AG10803 (cell line): ENCODE measurements around the gene DDX39A.

Experiments
- DNase-seq: peaks from one replicate; pipeline ENCODE4 v3.0.0; 2010; ENCODE audit warnings: low read depth
- H3K4me3 ChIP-seq: 2 replicates; pipeline ENCODE4 v1.5.1; 2011; ENCODE audit warnings: mild to moderate bottlenecking, low read length, control low read depth
- CTCF ChIP-seq: conservative IDR thresholded peaks from 2 replicates; pipeline ENCODE4 v1.5.1; 2011; ENCODE audit warnings: mild to moderate bottlenecking, low read length, control low read depth, inconsistent platforms

The DDX39A gene

GRCh38 chr19:14441041-14441938, 22.1 kb upstream of the DDX39A start:
- H3K4me3 ChIP-seq = no peak overlapping the region
- no peak for TF ChIP-seq CTCF
- no peak for DNase-seq

- DNase-seq = no peak
- no peak overlapping the region for H3K4me3 ChIP-seq
- TF ChIP-seq CTCF = no peak
These were observed 20.9 kb upstream of the DDX39A start for GRCh38 chr19:14440049-14440448.

- TF ChIP-seq CTCF = no peak
- H3K4me3 ChIP-seq = no peak overlapping the region
- DNase-seq = no peak
These were observed 19.9 kb upstream of the DDX39A start for GRCh38 chr19:14439014-14439413.

- no peak for TF ChIP-seq CTCF
- no peak overlapping the region for H3K4me3 ChIP-seq
- no peak for DNase-seq
These were observed 18.5 kb upstream of the DDX39A start for GRCh38 chr19:14437578-14438140.

- no peak for TF ChIP-seq CTCF
- DNase-seq = no peak
- H3K4me3 ChIP-seq = peak overlapping the region; percentile 76
These were observed 16.3 kb upstream of the DDX39A start for GRCh38 chr19:14435320-14436050.

GRCh38 chr19:14434543-14435319, 15.6 kb upstream of the DDX39A start:
- peak; percentile 77 for DNase-seq
- TF ChIP-seq CTCF = no peak
- peak overlapping the region; percentile 76 for H3K4me3 ChIP-seq
